ENCODE results near the gene RTL1. TPM values are rescaled to one million over a fixed set of nuclear protein-coding genes. Genes with fewer than 3 reads are reported as not detected.

Gene RTL1
- total and polyA plus RNA-seq, 2 of the 8 experiments (the other 6 are each of a cell fraction or from before 2014, with no cell fraction given): not detected

DNA sequence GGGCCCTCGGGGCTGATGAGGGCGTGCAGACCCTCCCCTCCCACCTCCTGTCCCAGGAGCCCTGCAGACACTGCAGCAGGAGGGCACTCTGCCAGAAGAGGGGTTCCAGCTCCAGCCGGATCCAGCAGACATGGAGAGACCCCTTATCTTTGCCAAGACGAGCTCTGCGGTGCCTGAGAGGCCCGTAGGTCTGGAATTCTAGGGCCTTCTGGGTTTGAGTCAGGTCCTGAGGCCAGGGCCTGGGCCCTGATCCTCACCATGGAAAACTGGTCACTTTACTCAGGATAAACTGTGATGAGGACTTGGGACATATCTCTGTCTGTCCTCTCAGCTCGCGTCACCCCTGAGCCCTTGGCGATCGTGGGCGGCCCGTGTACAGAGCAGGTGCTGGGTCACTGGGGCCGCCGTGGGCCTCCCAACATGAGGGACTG, 63.8 kb downstream of the RTL1 start (continued):
- no peak for TF ChIP-seq CHD7 (IDR thresholded peaks at IDR 0.05; ENCODE audit: insufficient replicate concordance, low read length)
- no peak for TF ChIP-seq ASH2L (IDR thresholded peaks at IDR 0.05; ENCODE audit: low read length)
- no peak for TF ChIP-seq ZNF274 (IDR thresholded peaks at IDR 0.05; ENCODE audit: borderline replicate concordance, extremely low read depth, low read length)
- TF ChIP-seq CHD2 (IDR thresholded peaks at IDR 0.05; ENCODE audit: low read length): no peak

All from H1 (cell line).